Measurements from ENCODE around the gene JAK2.
"Not testable (repeated sequence)": the region's sequence is repeated elsewhere in the genome, so short reads cannot be mapped to it uniquely, and the experiment has no call there.

JAK2 gene

DNA sequence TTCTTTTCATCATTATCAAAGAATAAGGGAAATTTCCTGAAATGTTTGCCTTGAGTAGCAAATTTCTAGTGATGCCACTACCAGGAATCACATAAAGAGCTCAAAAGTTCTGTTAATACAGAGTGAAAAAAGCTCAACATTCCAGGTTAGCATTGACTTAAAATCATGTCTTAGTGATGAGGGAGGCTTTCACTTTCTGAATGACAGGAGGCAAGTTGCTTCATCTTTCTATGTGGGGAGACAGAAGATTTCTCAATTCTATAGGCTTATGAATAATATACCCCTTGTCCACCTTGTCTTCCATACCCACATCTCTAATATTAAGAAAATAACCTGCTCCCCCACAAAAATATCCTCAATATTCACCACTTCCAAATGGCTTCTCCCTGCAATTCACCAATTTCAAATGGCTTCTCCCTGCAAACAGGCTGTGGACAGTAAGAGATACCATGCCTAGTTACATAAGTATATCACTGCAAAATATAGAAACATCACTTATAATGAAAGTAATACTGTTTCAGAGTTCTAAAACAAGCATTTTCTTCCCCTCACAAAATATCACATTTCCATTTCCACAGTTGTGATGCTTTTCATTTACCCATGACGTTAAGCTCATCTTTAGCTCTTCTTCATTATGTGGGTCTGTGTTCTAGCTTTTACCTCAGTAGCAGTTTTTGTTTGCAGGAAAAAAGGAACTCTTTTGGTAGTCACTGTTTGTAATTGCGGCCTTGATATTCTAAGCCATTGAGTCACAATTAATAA lies 2.2 kb upstream of the JAK2 start:
- no peak for DNase-seq

DNA sequence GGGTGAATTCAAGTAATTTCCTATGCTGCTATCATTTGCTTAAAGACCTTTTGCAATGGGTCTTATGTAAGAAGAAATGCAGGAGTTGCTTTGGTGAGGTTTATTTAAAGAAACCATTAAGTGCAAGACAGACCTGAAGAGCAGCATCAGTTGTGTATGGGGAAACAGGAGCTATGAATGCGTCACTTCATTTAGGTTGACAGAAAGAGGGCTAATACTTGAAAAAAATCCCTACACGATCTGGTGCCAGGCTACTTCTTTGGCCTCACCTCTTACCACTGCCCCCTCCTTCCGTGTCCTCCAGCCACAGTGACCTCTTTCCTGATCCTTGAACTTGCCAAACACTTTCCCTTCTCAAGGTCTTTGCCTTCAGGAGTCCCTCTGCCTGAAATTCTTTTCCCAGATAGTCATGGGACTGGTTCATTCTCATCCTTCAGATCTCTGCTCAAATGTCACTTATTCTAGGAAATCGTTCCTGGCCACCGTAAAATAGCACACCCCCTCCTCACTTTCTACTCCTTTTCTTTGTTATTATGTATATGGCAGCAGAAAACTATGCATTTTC lies 1.4 kb upstream of the JAK2 start:
- no peak for DNase-seq

DNA sequence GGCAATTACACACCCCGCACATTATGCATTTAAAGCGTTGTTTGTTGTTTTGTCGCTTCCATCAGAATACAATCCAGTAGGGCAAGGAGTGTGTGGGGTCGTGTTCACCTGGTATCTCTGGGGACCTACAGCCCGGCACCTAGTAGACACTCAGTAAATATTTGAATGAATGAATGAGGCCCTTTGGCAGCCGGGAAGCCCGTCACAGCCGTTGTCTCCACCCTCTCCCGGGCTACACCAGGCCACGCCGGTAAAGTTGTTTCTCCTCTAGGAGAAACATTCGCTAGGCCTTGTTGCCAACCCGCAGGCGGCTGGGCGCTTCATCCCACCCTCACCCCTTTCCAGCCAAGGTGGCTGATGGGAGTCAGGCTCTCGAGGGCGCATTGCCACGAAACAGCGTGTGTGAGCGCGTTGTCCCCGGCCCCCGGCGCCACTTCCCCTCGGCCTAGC lies 876 bp upstream of the JAK2 start:
- DNase-seq, result no peak

DNA sequence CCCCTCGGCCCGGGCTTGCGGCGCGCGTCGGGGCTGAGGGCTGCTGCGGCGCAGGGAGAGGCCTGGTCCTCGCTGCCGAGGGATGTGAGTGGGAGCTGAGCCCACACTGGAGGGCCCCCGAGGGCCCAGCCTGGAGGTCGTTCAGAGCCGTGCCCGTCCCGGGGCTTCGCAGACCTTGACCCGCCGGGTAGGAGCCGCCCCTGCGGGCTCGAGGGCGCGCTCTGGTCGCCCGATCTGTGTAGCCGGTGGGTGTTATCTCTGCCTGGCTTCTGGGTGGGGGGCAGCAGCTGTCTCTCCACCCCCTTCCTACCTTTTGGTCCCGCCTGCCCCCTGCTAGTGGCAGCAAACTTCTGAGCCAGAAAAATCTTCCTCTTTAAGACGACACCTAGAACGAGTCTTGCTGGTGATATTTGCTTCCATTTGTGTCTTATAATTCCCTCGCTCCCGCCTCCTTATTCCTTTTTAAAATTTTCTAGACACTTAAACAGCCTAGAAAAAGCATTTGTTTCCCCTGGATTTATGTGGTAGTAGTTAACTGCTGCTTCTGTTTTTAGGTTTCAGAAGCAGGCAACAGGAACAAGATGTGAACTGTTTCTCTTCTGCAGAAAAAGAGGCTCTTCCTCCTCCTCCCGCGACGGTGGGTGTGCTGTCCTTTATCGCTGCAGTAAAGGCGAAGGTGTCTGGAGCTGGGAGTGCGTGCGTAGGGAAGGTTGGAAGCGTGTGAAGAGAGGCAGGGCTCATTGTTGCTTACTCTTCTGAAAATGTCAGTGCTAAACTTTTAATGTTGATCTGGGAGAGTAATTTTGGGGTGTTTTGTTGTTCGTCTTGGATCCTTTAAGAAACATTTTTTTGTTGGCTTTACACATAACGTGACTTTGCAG lies 554 bp downstream of the JAK2 start:
- peak; percentile 18 for DNase-seq

DNA sequence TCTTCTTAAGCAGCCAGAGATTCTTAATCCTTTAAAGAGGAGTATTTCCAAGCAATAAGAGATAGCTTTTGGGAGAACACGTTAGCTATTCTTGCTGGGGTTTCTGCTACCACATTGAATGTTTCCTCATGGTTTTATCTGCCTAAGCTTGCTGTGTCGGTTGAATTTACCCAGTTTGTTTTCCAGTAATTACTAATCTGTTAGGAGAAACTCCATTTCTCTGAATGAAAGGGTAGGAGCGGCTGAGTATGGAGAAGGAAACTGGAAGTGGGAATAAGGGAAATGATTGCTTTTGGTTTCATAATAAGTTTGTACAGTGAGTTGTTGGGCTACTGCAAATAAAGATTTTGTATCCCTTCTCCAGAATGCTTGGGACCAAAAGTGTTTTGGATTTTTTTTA lies 1.2 kb downstream of the JAK2 start:
- no peak for DNase-seq

DNA sequence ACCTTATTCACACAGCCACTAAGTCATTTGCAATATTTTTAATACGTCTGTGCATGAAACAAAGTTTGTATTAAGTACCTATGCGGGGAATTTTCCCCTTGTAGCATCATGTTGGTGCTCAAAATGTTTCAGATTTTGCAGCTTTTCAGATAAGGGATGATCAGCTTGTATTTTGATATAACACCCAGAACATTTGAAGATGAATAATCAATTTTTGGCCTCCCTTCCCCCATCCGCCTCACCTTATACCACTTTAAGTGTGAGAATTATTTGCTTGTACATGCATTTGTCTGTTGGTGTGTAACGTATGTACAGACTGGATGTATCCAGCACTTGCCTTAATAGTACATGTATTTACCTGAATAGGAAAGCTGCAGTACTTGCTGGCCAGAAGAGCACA lies 1.7 kb downstream of the JAK2 start:
- DNase-seq, result no peak

DNA sequence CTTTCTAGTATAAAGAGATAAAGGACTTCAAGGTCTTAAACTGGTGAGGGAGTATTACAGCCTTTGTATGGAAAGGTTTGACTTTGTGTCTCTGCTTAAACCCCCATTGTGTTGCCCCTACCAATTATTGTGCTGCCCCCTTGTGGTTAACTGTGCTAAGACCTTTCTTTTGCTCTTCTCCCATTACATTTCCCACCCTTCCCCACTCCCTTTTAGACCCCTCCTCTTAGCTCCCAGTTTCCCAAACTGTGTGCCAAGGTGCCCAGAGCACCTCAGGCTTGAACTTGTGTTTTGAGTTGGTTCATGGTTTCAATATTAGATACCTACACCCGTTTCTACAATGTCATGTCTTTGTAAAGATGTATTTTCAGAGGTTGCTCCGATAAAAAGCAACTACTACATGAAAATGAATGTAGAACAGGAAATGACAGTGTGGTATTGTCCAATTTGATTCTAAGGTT lies 2.9 kb downstream of the JAK2 start:
- peak; percentile 62 for DNase-seq

DNA sequence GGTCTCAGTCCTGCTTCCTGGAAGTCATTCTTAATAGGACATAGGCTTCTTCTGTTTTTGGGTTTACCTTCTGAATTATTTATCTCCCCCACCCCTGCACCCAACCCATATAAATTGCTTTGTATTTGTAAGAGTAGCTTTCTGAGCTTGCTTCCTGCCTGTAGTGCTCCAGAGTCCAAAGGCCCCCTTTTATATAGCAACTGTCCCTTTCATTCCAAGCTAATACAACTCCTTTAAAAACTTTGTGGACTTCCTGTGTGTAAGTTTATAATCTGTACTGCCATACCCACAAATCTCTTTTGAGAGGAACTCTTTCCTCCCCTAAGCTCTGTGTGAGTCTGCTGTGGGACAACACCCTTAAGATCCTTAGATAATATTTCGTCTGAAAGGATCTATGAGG lies 7.8 kb downstream of the JAK2 start:
- DNase-seq, result no peak

DNA sequence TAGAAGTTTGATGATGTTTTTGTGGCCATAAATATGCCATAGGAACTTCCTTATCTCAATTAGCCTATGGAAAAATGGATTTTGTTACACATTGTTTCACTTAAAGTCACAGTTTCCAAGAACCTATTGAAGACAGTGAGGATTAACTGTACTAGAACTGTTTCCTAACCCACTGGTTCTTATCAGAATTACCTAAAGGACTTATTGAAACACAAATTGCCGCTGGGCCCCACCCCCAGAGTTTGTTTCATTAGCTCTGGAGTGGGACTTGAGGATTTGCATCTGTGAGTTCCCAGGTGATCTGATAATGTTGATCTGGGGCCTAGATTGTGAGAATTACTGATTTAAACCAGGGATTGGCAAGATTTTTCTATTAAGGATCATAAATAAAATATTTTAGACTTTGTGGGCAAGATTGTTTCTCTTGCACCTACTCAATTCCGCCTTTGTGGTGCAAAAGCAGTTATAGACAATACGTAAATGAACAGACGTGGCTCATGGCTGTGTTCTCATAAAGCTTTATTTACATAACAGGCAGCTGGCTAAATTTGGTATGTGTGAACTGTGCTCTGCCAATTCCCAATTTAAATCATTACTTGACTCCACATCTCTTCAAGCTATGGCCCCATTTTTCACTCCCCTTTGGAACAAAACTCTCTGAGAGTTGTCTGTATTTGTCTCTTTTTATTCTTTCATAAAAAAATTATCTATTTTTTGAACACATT lies 9.3 kb downstream of the JAK2 start:
- no peak for DNase-seq

DNA sequence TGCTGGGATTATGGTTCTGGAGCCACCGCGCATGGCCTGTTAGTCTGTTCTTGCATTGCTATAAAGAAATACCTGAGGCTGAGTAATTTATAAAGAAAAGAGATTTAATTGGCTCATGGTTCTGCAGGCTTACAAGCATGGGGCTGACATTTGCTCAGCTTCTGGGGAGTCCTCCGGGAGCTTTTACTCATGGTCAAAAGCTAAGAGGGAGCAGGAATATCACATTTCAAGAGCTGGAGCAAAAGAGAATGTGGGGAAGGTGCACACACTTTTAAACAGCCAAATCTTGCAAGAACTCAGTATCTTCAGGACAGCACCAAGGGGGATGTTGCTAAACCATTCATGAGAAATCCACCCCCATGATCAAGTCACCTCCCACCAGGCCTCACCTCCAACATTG lies 12.1 kb downstream of the JAK2 start:
- DNase-seq, result no peak

DNA sequence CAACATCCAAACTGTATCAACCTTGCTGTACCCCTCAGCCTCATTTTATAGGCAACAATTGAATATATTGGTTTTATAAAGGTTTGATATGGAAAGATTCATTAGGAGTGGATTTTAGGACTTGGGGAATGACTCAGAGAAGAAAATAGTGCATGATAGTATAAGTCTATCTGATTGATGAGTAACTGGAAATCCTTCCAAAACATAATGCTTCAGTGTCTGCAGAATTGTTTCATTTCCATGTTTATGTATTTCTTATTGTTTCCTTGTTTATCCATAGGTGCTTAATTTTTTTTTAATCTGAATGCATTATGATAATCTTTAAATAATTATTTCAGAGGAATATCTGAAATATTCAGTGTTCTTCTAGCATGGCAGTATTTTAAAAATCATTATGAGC lies 12.6 kb downstream of the JAK2 start:
- no peak for DNase-seq

DNA sequence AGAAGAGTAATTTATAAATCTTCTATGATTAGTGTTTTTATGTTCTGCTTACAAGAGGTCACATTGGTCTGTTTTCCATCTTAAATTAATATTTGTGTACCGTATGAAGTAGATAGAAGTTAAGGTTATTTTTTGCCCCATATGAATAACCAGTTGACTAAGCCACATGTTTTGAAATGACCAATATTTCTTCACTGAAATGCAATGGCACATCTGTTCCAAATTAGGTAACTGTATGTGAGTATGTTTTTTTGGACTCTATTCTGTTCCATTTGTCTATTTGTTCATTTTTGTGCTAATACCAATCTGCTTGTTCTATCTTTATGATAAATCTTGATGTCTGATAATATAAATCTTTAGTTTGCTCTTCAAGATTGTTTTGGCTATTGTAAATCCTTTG lies 17.7 kb downstream of the JAK2 start:
- peak; percentile 50 for DNase-seq

DNA sequence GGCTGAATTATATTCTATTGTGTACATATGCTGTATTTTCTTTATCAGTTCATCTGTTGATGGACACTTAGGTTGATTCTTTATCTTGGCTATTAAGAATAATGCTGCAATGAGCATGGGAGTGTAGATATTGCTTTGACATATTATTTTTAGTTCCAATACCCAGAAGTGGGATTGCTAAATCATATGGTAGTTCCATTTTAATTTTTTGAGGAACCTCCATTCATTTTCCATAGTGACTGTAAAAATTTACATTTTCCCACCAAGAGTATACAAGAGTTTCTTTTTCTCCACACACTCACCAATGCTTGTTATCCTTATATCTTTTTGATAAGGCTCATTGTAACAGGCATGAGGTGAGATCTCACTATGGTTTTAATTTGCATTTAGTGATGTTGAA lies 19.4 kb downstream of the JAK2 start:
- DNase-seq, result no peak

DNA sequence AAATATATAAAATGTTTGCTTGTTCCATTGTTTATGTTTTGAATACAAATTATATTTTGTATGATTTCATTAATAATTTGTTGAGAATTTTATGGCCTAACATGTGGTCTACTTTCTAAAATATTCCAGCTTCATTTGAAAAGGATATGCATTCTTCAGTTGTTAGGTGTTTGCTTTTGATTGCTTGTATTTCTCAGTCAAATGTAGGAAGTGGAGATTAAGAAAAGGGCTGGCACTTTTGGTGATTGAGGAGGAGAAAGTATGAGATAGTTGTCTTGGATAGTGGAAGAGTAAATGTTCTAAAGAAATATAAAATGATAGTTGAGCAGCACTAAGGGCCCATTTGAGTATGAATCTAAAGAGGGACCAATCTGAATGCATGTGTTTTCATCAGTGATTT lies 23.1 kb downstream of the JAK2 start:
- DNase-seq, result no peak

DNA sequence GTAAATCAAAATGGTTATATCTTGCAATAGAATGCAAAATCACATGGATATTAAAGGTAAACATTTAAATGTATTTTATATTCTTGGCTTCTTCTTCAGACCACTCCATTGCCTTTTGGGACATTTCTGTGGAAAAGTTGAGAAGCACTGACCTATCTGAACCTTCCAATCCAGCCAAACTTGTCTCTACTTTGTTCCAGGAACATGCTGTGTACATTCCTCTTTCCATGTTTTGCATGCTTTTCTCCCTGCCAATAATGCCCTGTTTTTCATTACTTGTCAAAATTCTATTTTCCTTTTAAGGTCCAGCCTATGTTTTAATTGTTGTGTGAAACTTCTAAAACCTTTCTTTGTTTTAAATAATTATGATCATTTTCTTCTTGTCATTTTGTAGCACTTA lies 28.3 kb downstream of the JAK2 start:
- DNase-seq, result no peak

DNA sequence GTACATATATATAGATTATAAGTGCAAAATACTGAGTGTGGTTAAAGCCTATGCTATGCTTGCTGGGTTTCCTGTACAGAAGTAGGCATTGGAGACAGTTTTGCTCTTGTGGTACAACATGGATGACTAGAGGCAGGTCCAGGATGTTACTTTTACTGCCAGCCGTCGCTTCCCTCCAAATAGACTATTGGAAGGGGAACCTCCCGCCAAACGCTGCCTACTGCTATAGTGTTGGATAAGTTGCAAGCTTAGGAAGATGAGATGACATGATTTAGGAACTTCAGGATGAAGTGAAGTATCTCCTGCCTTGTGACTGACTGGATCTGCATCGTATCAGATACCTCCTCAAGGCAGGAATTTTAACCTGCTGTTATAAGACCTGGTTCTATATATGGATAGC lies 30.9 kb downstream of the JAK2 start:
- no peak for DNase-seq

DNA sequence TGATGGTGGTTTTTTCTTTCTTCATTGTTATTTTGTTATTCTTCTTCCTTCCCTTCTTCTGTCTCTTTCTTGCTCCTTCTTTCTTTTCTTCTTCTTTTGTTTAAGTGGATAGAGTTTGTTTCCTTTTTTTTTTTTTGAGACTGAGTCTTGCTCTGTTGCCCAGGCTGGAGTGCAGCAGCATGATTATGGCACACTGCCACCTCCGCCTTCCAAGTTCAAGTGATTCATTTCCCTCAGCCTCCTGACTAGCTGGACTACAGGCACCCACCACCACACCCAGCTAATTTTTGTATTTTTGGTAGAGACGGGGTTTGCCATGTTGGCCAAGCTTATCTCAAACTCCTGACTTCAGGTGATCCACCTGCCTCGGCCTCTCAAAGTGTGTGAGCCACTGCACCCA lies 40.3 kb downstream of the JAK2 start:
- DNase-seq, result peak; percentile 4

DNA sequence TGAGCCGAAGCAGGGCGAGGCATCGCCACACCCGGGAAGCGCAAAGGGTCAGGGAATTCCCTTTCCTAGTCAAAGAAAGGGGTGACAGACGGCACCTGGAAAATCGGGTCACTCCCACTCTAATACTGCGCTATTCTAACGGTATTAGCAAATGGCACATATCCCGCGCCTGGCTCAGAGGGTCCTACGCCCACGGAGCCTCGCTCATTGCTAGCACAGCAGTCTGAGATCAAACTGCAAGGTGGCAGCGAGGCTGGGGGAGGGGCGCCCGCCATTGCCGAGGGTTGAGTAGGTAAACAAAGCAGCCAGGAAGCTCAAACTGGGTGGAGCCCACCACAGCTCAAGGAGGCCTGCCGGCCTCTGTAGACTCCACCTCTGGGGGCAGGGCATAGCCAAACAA lies 46.9 kb downstream of the JAK2 start:
- DNase-seq, result not testable (repeated sequence)

DNA sequence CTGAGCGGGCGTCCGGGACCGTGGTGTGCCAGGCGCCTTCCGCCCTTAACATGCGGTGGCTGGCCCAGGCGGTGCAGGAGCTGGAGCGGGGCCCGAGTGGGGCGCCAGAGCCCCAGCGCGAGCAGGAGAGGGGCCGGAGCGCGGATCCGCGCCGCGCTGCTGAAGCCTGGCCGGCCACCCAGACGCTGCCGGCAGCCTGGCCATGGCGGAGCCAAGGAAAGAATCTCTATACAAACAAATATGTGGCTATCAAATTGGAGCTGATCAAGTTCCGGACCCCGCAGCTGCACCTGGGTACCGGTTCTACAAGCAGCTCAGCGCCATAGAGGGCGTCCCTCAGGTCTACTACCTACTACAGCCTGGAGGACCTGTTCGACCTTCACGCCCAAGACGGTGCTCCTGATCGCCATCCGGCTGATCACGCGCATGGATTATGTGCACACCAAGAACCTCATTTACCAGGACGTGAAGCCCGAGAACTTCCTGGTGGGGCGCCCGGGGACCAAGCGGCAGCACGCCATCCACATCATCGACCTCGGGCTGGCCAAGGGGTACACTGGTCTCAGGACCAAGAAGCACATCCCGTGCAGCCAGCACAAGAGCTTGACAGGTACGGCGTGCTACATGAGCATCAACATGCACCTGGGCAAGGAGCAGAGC lies 55.8 kb downstream of the JAK2 start:
- no peak for DNase-seq

DNA sequence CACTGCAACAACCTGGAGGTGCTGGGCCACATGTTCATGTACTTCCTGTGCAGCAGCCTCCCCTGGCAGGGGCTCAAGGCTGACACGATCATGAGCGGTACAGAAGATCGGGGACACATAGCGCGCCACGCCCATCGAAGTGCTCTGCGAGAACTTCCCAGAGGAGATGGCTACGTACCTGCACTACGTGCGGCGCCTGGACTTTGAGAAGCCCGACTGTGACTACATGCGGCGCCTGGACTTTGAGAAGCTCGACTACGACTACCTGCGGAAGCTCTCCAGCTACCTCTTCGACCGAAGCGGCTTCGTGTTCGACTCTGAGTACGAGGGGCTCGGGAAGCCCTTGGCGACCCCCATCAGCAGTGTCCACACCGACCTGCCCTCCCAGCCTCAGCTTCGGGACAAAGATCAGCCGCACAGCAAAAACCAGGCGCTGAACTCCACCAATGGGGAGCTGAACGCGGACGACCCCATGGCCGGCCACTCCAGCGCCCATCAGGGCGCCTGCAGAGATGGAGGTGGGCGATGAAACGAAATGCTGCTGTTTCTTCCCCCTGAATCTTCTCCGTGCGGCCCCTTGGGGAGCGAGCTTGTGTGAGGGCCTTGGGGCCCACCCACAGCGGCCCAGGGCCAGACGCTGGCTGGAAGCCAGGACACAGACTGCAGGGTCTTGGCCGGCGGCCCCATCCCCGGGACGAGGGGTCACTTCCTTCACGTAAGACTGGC lies 56.5 kb downstream of the JAK2 start:
- DNase-seq, result no peak

DNA sequence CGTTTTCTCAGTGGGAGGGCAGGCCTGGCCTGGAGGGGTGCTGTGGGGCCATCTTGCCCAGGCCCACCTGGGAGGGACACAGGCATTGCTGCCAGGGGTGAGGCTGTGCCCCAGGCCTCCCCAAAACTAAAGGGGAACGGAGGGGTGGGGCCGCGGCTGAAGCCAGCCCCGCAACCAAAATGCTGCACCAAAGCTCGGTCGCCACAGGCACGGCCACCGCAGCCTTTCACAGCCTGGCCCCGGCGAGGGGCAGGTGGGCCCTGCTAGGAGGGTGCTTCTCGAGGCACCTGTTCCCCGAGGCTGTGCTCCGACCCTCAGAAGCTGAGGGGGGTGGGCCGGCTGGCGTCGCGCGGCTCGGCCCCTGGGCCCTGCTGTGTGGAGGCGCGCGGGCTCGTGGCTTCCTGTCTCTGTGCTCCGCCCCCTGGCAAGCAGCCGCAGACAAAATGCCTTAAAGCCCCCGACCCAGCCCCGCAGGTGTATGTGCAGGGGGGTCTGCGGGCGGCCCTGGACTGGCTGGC lies 57.6 kb downstream of the JAK2 start:
- no peak for DNase-seq
